Measurements from ENCODE around the gene ST3GAL3.
"Not testable (repeated sequence)": the region's sequence is repeated elsewhere in the genome, so short reads cannot be mapped to it uniquely, and the experiment has no call there.

Gene ST3GAL3

GRCh38 chr1:43704838-43705237, 2.5 kb upstream of the ST3GAL3 start:
- DNase-seq: no peak

GRCh38 chr1:43705334-43705733, 2.0 kb upstream of the ST3GAL3 start:
- DNase-seq: no peak

- no peak for DNase-seq
These were observed 1.2 kb upstream of the ST3GAL3 start for GRCh38 chr1:43705982-43706597.

GRCh38 chr1:43706598-43707189, 642 bp upstream of the ST3GAL3 start:
- no peak for DNase-seq

- no peak for DNase-seq
These were observed 670 bp downstream of the ST3GAL3 start for GRCh38 chr1:43708002-43708410.

- DNase-seq: no peak
These were observed 3.7 kb downstream of the ST3GAL3 start for GRCh38 chr1:43711049-43711448.

GRCh38 chr1:43711524-43712386, 4.4 kb downstream of the ST3GAL3 start:
- no peak for DNase-seq

- DNase-seq: no peak
These were observed 9.4 kb downstream of the ST3GAL3 start for GRCh38 chr1:43716559-43717281.

GRCh38 chr1:43719063-43719462, 11.7 kb downstream of the ST3GAL3 start:
- no peak for DNase-seq

GRCh38 chr1:43719670-43720419, 12.5 kb downstream of the ST3GAL3 start:
- DNase-seq: not testable (repeated sequence)

GRCh38 chr1:43722810-43723209, 15.5 kb downstream of the ST3GAL3 start:
- DNase-seq: no peak

GRCh38 chr1:43729816-43730463, 22.6 kb downstream of the ST3GAL3 start:
- no peak for DNase-seq

GRCh38 chr1:43731867-43732531, 24.7 kb downstream of the ST3GAL3 start:
- DNase-seq: no peak

GRCh38 chr1:43736819-43737218, 29.5 kb downstream of the ST3GAL3 start:
- no peak for DNase-seq

GRCh38 chr1:43742026-43742425, 34.7 kb downstream of the ST3GAL3 start:
- DNase-seq: no peak

- no peak for DNase-seq
These were observed 35.9 kb downstream of the ST3GAL3 start for GRCh38 chr1:43743206-43743605.

- DNase-seq: no peak
These were observed 40.4 kb downstream of the ST3GAL3 start for GRCh38 chr1:43747736-43748135.

GRCh38 chr1:43750083-43750482, 42.7 kb downstream of the ST3GAL3 start:
- no peak for DNase-seq

- DNase-seq: no peak
These were observed 46.1 kb downstream of the ST3GAL3 start for GRCh38 chr1:43753422-43753821.

GRCh38 chr1:43754892-43755291, 47.6 kb downstream of the ST3GAL3 start:
- no peak for DNase-seq

- no peak for DNase-seq
These were observed 50.2 kb downstream of the ST3GAL3 start for GRCh38 chr1:43757343-43758053.

All from T-helper 9 cell (primary cell).